HCT116 (cell line): ENCODE data around the gene TNFRSF18. TPM values are rescaled to one million over a fixed set of nuclear protein-coding genes. Genes with fewer than 3 reads are reported as not detected.

Experiments used
- ATAC-seq: fragments of 200-7000 bp; cut with Tn5 transposase; 2 replicates; pipeline ENCODE4 v1.9.1; 2020; ENCODE audit warnings: mild to moderate bottlenecking, moderate library complexity
- BruUV-seq: library from RNA; stranded (reverse); fragments of 400-500 nt; replicated peaks from 2 replicates; lab custom pipeline; 2021; lab: Mats Ljungman, UMichigan
- CTCF ChIA-PET: fragments of 300-600 bp; sonication (Branson Sonifier 250); formaldehyde crosslinking; loops from one replicate; lab custom pipeline; 2021; ENCODE audit warnings: antibody characterized with exemption; lab: Charles Lee
- POLR2A ChIA-PET: fragments of 300-600, 350-600 bp; sonication (Branson Sonifier 250); formaldehyde crosslinking; loops from one replicate; lab custom pipeline; 2021; ENCODE audit warnings: antibody characterized with exemption; lab: Charles Lee
- RAD21 ChIA-PET, 2 experiments: fragments of 300-600 bp; sonication (Branson Sonifier 250); formaldehyde crosslinking; loops; one replicate each; lab custom pipeline; 2023; ENCODE audit warnings: low total read pairs in 2 of 2; ENCODE audit not compliant: uncharacterized antibody in 2 of 2, unreplicated experiment in 2 of 2, low non-redundant PET in 1 of 2; lab: Charles Lee
- DNase-seq: peaks from one replicate; pipeline ENCODE4 v3.0.0-alpha.2; 2010; ENCODE audit warnings: low read depth, low spot score
- H2AFZ ChIP-seq: fragments of 200-600 bp; shearing (Covaris generic), sonication (generic); 2 replicates; pipeline ENCODE4 v1.6.1; 2017; ENCODE audit warnings: low read depth, mixed run types, mixed read lengths, antibody characterized with exemption, low read length; ENCODE audit not compliant: poor library complexity, severe bottlenecking
- H3K27ac ChIP-seq: 2 replicates; pipeline ENCODE4 v1.5.1; 2012; ENCODE audit warnings: low read depth, low read length
- H3K27me3 ChIP-seq: fragments of 200-600 bp; sonication (generic); 2 replicates; pipeline ENCODE4 v1.6.1; 2016; ENCODE audit warnings: mixed run types, low read length, mixed read lengths; ENCODE audit not compliant: insufficient read depth
- H3K36me3 ChIP-seq, 2 experiments: fragments of 200-500 bp in 1 of 2; fragments of 200-600 bp in 1 of 2; sonication (Bioruptor generic) in 1 of 2; sonication (generic) in 1 of 2; 2 replicates each; pipeline versions ENCODE4 v1.5.1 to v1.6.1; 2014 to 2016; ENCODE audit warnings: low read length in 2 of 2, inconsistent platforms in 1 of 2, mixed read lengths in 1 of 2, mixed run types in 1 of 2; ENCODE audit not compliant: insufficient read depth in 2 of 2, control insufficient read depth in 1 of 2
- H3K4me1 ChIP-seq, 2 experiments: fragments of 200-600 bp in 1 of 2; sonication (generic) in 1 of 2; 2 replicates each; pipeline versions ENCODE4 v1.5.1 to v1.6.1; 2012 to 2017; ENCODE audit warnings: low read length in 2 of 2, inconsistent platforms in 1 of 2, mild to moderate bottlenecking in 1 of 2, mixed read lengths in 1 of 2, mixed run types in 1 of 2, moderate library complexity in 1 of 2; ENCODE audit not compliant: insufficient read depth in 2 of 2, control insufficient read depth in 1 of 2
- H3K4me2 ChIP-seq: fragments of 200-600 bp; sonication (generic); 2 replicates; pipeline ENCODE4 v1.6.1; 2017; ENCODE audit warnings: mixed run types, low read length, mixed read lengths
- H3K4me3 ChIP-seq, 2 experiments: fragments of 200-600 bp in 1 of 2; sonication (generic) in 1 of 2; replicated peaks in 1 of 2; 2 replicates each; pipeline ENCODE4 v1.5.1; 2011 to 2016; ENCODE audit warnings: low read length in 2 of 2, control low read depth in 1 of 2, low read depth in 1 of 2, mild to moderate bottlenecking in 1 of 2, mixed read lengths in 1 of 2, mixed run types in 1 of 2
- H3K79me2 ChIP-seq: fragments of 200-600 bp; sonication (generic); 2 replicates; pipeline ENCODE4 v1.6.1; 2017; ENCODE audit warnings: mild to moderate bottlenecking, mixed run types, low read length, moderate library complexity, mixed read lengths; ENCODE audit not compliant: insufficient read depth
- H3K9ac ChIP-seq: fragments of 200-600 bp; sonication (generic); 2 replicates; pipeline ENCODE4 v1.6.1; 2016; ENCODE audit warnings: low read length, mixed read lengths
- H3K9me2 ChIP-seq: fragments of 200-600 bp; sonication (generic), shearing (Covaris generic); 2 replicates; pipeline ENCODE4 v1.6.1; 2017; ENCODE audit warnings: mixed run types, mild to moderate bottlenecking, moderate library complexity; ENCODE audit not compliant: insufficient read depth
- H3K9me3 ChIP-seq, 2 experiments: fragments of 200-500 bp in 1 of 2; fragments of 200-600 bp in 1 of 2; sonication (Bioruptor generic) in 1 of 2; sonication (generic) in 1 of 2; 2 replicates each; pipeline ENCODE4 v1.6.1; 2014 to 2017; ENCODE audit warnings: low read length in 2 of 2, mixed read lengths in 2 of 2, inconsistent platforms in 1 of 2, low read depth in 1 of 2, mild to moderate bottlenecking in 1 of 2, mixed run types in 1 of 2, moderate library complexity in 1 of 2; ENCODE audit not compliant: control insufficient read depth in 1 of 2, insufficient read depth in 1 of 2
- H4K20me1 ChIP-seq: fragments of 200-600 bp; sonication (generic), shearing (Covaris generic); 2 replicates; pipeline ENCODE4 v1.6.1; 2017; ENCODE audit warnings: mixed run types, mild to moderate bottlenecking, moderate library complexity; ENCODE audit not compliant: insufficient read depth
- EGR1 ChIP-seq: IDR thresholded peaks from 2 replicates; pipeline ENCODE4 v1.6.1; 2012; ENCODE audit warnings: low read depth
- ELF1 ChIP-seq: IDR thresholded peaks from 2 replicates; pipeline ENCODE4 v1.6.1; 2012; ENCODE audit warnings: low read depth, borderline replicate concordance
- EZH2 ChIP-seq: fragments of 200-600 bp; sonication (generic); IDR thresholded peaks from 2 replicates; pipeline ENCODE4 v1.6.1; 2017; ENCODE audit warnings: antibody characterized with exemption, mixed run types
- EZH2phosphoT487 ChIP-seq: fragments of 200-600 bp; IDR thresholded peaks from 2 replicates; pipeline ENCODE4 v1.6.1; 2018; ENCODE audit warnings: antibody characterized with exemption, borderline replicate concordance
- FOSL1 ChIP-seq: IDR thresholded peaks from 2 replicates; pipeline ENCODE4 v1.6.1; 2012; ENCODE audit warnings: low read depth
- JUND ChIP-seq: IDR thresholded peaks from 2 replicates; pipeline ENCODE4 v1.6.1; 2012
- POLR2A ChIP-seq: IDR thresholded peaks from 2 replicates; pipeline ENCODE4 v1.7.0; 2011; ENCODE audit warnings: borderline replicate concordance; ENCODE audit not compliant: insufficient read depth, insufficient read length; ENCODE audit errors: extremely low read depth
- POLR2AphosphoS5 ChIP-seq: IDR thresholded peaks from 2 replicates; pipeline ENCODE4 v1.6.1; 2011; ENCODE audit warnings: mild to moderate bottlenecking, low read depth, low read length, moderate library complexity
- RAD21 ChIP-seq: IDR thresholded peaks from 2 replicates; pipeline ENCODE4 v1.6.1; 2012; ENCODE audit warnings: low read depth, mild to moderate bottlenecking
- SIN3A ChIP-seq: IDR thresholded peaks from 2 replicates; pipeline ENCODE4 v1.6.1; 2012; ENCODE audit warnings: low read depth
- SP1 ChIP-seq: IDR thresholded peaks from 2 replicates; pipeline ENCODE4 v1.6.1; 2012; ENCODE audit warnings: low read depth
- SRF ChIP-seq: IDR thresholded peaks from 2 replicates; pipeline ENCODE4 v1.6.1; 2012; ENCODE audit warnings: low read depth
- YY1 ChIP-seq: IDR thresholded peaks from 2 replicates; pipeline ENCODE4 v1.6.1; 2011; ENCODE audit warnings: low read length, low read depth, moderate library complexity, mild to moderate bottlenecking; ENCODE audit not compliant: insufficient replicate concordance; ENCODE audit errors: extremely low read depth
- ZFX ChIP-seq: fragments of 450-650 bp; IDR thresholded peaks from 2 replicates; pipeline ENCODE4 v1.6.1; 2017
- ZNF274 ChIP-seq: fragments of 200-500 bp; sonication (Bioruptor generic); IDR thresholded peaks from 2 replicates; pipeline ENCODE4 v1.6.1; 2014; ENCODE audit warnings: mild to moderate bottlenecking, low read depth, low read length, inconsistent platforms
- intact Hi-C: fragments of 100-400 bp; cut with micrococcal nuclease; formaldehyde crosslinking; loops from 2 replicates; pipeline ENCODE4 v1.10.0; 2022
- total RNA-seq: library from RNA; stranded (reverse); gene quantifications from one replicate; pipeline ENCODE4 v1.2.1, GENCODE V29; 2021; ENCODE audit not compliant: unreplicated experiment
- TF ChIP-seq, protein P1 (sequence below): IDR thresholded peaks from 2 replicates; pipeline ENCODE4 v1.6.1; 2012
- TF ChIP-seq, protein P2 (sequence below): IDR thresholded peaks from 2 replicates; pipeline ENCODE4 v1.6.1; 2012
- TF ChIP-seq, protein P3 (sequence below), 3 experiments: fragments of 200-600 bp in 1 of 3; sonication (generic) in 1 of 3; IDR thresholded peaks in 2 of 3; conservative IDR thresholded peaks in 1 of 3; 2 replicates each; pipeline ENCODE4 v1.5.1; 2012 to 2017; ENCODE audit warnings: low read depth in 2 of 3, low read length in 2 of 3, antibody characterized with exemption in 1 of 3, borderline replicate concordance in 1 of 3, control low read depth in 1 of 3, mild to moderate bottlenecking in 1 of 3, mixed read lengths in 1 of 3, mixed run types in 1 of 3, moderate library complexity in 1 of 3; ENCODE audit not compliant: insufficient read depth in 1 of 3
- TF ChIP-seq, protein P4 (sequence below): IDR thresholded peaks from 2 replicates; pipeline ENCODE4 v1.6.1; 2011; ENCODE audit warnings: mild to moderate bottlenecking, low read length, moderate library complexity; ENCODE audit not compliant: insufficient replicate concordance; ENCODE audit errors: extremely low read depth
- TF ChIP-seq, protein P5 (sequence below): IDR thresholded peaks from 2 replicates; pipeline ENCODE4 v1.6.1; 2012; ENCODE audit warnings: low read depth

Gene TNFRSF18
- total RNA-seq, 1 experiment from 2014 or later = 56.2 TPM

DNA sequence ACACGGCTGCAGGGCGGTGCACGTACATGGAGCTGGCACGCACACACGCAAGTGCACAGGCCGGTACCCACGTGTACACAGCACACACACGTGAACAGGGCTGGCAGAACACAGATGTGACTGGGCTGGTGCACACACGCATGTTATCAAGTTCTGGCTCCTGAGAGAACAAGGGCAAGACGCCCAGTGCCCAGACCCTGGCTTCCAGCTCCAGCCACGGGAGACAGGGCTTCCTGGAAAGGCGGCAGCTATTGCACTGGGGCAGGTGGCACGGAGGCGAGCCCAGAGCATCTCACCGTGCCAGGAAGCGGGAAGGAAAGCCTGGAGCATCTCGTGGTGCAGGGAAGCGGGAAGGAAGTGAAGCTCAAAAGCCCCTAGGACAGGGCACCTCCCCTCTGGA is 19.5 kb upstream of the TNFRSF18 start:
- Histone ChIP-seq H3K9ac (no peak overlapping the region), H3K4me2 (no peak overlapping the region), H3K4me1 (peaks cover 3 to 11% of the 10 kb centered on the region in 2 experiments; a peak in 1 of 4 replicates), H3K9me3 (no peaks in the 10 kb centered on the region), H3K79me2 (peaks cover 76% of the 10 kb centered on the region), H3K9me2 (no peaks in the 10 kb centered on the region), H3K27ac (peak overlapping the region; percentile 18; the same call in 1 of the 2 replicates), H4K20me1 (no peaks in the 10 kb centered on the region), H3K4me3 (no peak overlapping the region), H3K27me3 (no peaks in the 10 kb centered on the region), H2AFZ (no peak overlapping the region), H3K36me3 (peaks cover 25 to 30% of the 10 kb centered on the region in 2 experiments)
- CTCF ChIA-PET = no interaction called here
- DNase-seq (no peak), ATAC-seq (no peak)
- intact Hi-C loops = no loop called here
- no TSS peak for BruUV-seq
- RAD21 ChIA-PET = no interaction called here
- POLR2A ChIA-PET = no interaction called here
- TF ChIP-seq ELF1 (no peak), POLR2AphosphoS5 (no peak), EZH2phosphoT487 (no peak), SP1 (no peak), POLR2A (no peak), FOSL1 (no peak), ZFX (no peak), RAD21 (no peak), SRF (no peak), EGR1 (no peak), JUND (no peak), YY1 (no peak), EZH2 (no peak), SIN3A (no peak), ZNF274 (no peak)
- TF ChIP-seq, protein P1, sequence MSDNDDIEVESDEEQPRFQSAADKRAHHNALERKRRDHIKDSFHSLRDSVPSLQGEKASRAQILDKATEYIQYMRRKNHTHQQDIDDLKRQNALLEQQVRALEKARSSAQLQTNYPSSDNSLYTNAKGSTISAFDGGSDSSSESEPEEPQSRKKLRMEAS = no peak
- TF ChIP-seq, protein P2, sequence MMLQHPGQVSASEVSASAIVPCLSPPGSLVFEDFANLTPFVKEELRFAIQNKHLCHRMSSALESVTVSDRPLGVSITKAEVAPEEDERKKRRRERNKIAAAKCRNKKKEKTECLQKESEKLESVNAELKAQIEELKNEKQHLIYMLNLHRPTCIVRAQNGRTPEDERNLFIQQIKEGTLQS = no peak
- TF ChIP-seq, protein P3, sequence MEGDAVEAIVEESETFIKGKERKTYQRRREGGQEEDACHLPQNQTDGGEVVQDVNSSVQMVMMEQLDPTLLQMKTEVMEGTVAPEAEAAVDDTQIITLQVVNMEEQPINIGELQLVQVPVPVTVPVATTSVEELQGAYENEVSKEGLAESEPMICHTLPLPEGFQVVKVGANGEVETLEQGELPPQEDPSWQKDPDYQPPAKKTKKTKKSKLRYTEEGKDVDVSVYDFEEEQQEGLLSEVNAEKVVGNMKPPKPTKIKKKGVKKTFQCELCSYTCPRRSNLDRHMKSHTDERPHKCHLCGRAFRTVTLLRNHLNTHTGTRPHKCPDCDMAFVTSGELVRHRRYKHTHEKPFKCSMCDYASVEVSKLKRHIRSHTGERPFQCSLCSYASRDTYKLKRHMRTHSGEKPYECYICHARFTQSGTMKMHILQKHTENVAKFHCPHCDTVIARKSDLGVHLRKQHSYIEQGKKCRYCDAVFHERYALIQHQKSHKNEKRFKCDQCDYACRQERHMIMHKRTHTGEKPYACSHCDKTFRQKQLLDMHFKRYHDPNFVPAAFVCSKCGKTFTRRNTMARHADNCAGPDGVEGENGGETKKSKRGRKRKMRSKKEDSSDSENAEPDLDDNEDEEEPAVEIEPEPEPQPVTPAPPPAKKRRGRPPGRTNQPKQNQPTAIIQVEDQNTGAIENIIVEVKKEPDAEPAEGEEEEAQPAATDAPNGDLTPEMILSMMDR (IDR thresholded peaks at IDR 0.05 in 2 of 3, conservative IDR thresholded peaks at IDR 0.05 in 1 of 3; ENCODE audit: borderline replicate concordance in 1 of 3, insufficient read depth in 1 of 3, low read depth in 2 of 3, low read length in 2 of 3) = no peak
- TF ChIP-seq, protein P4, sequence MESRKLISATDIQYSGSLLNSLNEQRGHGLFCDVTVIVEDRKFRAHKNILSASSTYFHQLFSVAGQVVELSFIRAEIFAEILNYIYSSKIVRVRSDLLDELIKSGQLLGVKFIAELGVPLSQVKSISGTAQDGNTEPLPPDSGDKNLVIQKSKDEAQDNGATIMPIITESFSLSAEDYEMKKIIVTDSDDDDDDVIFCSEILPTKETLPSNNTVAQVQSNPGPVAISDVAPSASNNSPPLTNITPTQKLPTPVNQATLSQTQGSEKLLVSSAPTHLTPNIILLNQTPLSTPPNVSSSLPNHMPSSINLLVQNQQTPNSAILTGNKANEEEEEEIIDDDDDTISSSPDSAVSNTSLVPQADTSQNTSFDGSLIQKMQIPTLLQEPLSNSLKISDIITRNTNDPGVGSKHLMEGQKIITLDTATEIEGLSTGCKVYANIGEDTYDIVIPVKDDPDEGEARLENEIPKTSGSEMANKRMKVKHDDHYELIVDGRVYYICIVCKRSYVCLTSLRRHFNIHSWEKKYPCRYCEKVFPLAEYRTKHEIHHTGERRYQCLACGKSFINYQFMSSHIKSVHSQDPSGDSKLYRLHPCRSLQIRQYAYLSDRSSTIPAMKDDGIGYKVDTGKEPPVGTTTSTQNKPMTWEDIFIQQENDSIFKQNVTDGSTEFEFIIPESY = no peak
- TF ChIP-seq, protein P5, sequence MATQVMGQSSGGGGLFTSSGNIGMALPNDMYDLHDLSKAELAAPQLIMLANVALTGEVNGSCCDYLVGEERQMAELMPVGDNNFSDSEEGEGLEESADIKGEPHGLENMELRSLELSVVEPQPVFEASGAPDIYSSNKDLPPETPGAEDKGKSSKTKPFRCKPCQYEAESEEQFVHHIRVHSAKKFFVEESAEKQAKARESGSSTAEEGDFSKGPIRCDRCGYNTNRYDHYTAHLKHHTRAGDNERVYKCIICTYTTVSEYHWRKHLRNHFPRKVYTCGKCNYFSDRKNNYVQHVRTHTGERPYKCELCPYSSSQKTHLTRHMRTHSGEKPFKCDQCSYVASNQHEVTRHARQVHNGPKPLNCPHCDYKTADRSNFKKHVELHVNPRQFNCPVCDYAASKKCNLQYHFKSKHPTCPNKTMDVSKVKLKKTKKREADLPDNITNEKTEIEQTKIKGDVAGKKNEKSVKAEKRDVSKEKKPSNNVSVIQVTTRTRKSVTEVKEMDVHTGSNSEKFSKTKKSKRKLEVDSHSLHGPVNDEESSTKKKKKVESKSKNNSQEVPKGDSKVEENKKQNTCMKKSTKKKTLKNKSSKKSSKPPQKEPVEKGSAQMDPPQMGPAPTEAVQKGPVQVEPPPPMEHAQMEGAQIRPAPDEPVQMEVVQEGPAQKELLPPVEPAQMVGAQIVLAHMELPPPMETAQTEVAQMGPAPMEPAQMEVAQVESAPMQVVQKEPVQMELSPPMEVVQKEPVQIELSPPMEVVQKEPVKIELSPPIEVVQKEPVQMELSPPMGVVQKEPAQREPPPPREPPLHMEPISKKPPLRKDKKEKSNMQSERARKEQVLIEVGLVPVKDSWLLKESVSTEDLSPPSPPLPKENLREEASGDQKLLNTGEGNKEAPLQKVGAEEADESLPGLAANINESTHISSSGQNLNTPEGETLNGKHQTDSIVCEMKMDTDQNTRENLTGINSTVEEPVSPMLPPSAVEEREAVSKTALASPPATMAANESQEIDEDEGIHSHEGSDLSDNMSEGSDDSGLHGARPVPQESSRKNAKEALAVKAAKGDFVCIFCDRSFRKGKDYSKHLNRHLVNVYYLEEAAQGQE = no peak
